CD8-positive, alpha-beta memory T cell (primary cell): Measurements from ENCODE around the gene DNAH11. TPM values are rescaled to one million over a fixed set of nuclear protein-coding genes. Genes with fewer than 3 reads are reported as not detected.

ENCODE experiments used
- CTCF ChIA-PET: fragments of 350-600 bp; sonication (Branson Sonifier 250); formaldehyde crosslinking; loops from one replicate; lab custom pipeline; 2021; ENCODE audit warnings: antibody characterized with exemption; lab: Charles Lee
- POLR2A ChIA-PET: fragments of 350-600 bp; sonication (Branson Sonifier 250); formaldehyde crosslinking; loops from one replicate; lab custom pipeline; 2021; ENCODE audit warnings: antibody characterized with exemption; lab: Charles Lee
- DNase-seq, 5 donors: peaks; one replicate each; pipeline versions ENCODE4 v3.0.0 to v3.0.0-alpha.2; 2020 to 2022; ENCODE audit warnings: mixed read lengths in 1 of 5
- H3K27ac ChIP-seq: one replicate; pipeline ENCODE4 v1.7.0; 2013; ENCODE audit warnings: low read depth, mild to moderate bottlenecking, low read length, moderate library complexity
- H3K27me3 ChIP-seq: 2 replicates; pipeline ENCODE4 v1.7.0; 2013; ENCODE audit warnings: low read length, mild to moderate bottlenecking; ENCODE audit not compliant: insufficient read depth, poor library complexity, severe bottlenecking
- H3K36me3 ChIP-seq: 2 replicates; pipeline ENCODE4 v1.7.0; 2013; ENCODE audit warnings: mild to moderate bottlenecking, low read length, moderate library complexity; ENCODE audit not compliant: insufficient read depth
- H3K4me1 ChIP-seq: 2 replicates; pipeline ENCODE4 v1.7.0; 2013; ENCODE audit warnings: mild to moderate bottlenecking, low read length, moderate library complexity; ENCODE audit not compliant: insufficient read depth
- H3K4me3 ChIP-seq: 2 replicates; pipeline ENCODE4 v1.7.0; 2013; ENCODE audit warnings: mild to moderate bottlenecking, low read length
- H3K9me3 ChIP-seq: 2 replicates; pipeline ENCODE4 v1.7.0; 2013; ENCODE audit warnings: mild to moderate bottlenecking, low read length
- H3K27ac Mint-ChIP-seq, 8 donors: one replicate each; pipeline ENCODE4 v1.8.0; 2020 to 2021; ENCODE audit warnings: mixed read lengths in 8 of 8, mild to moderate bottlenecking in 6 of 8, inconsistent platforms in 3 of 8, moderate library complexity in 3 of 8
- H3K27me3 Mint-ChIP-seq, 2 donors: one replicate each; pipeline ENCODE4 v1.8.0; 2020 to 2021; ENCODE audit warnings: mixed read lengths in 2 of 2, mild to moderate bottlenecking in 1 of 2, moderate library complexity in 1 of 2
- H3K36me3 Mint-ChIP-seq, 3 donors: one replicate each; pipeline ENCODE4 v1.8.0; 2020 to 2021; ENCODE audit warnings: mixed read lengths in 3 of 3, inconsistent platforms in 1 of 3, mild to moderate bottlenecking in 1 of 3
- H3K4me1 Mint-ChIP-seq, 3 donors: one replicate each; pipeline ENCODE4 v1.8.0; 2020 to 2021; ENCODE audit warnings: mixed read lengths in 3 of 3, inconsistent platforms in 1 of 3, mild to moderate bottlenecking in 1 of 3
- H3K4me3 Mint-ChIP-seq, 7 donors: one replicate each; pipeline ENCODE4 v1.8.0; 2020 to 2021; ENCODE audit warnings: mixed read lengths in 7 of 7, mild to moderate bottlenecking in 6 of 7, moderate library complexity in 4 of 7, inconsistent platforms in 2 of 7
- H3K9me3 Mint-ChIP-seq, 5 donors: one replicate each; pipeline ENCODE4 v1.8.0; 2020 to 2022; ENCODE audit warnings: mixed read lengths in 5 of 5, mild to moderate bottlenecking in 3 of 5, moderate library complexity in 2 of 5, inconsistent platforms in 1 of 5
- polyA plus RNA-seq: library from polyadenylated mRNA; unstranded; fragments of 300-500 nt; fragmentation: Illumina TruSeq; gene quantifications from one replicate; pipeline ENCODE4 v1.2.3, GENCODE V29; 2021
- total RNA-seq, 2 experiments: library from RNA; stranded (reverse); gene quantifications; one replicate each; pipeline ENCODE4 v1.2.3, GENCODE V29; 2021

Gene DNAH11
- total and polyA plus RNA-seq, 3 experiments from 2014 or later: 0.02 TPM; not detected in 2

- no peaks in the 10 kb centered on the region for H3K4me1 Mint-ChIP-seq
- ChIA-PET CTCF (no interaction called here), POLR2A (no interaction called here)
- H3K27ac Mint-ChIP-seq: no peak overlapping the region
- no peaks in the 10 kb centered on the region for H3K36me3 Mint-ChIP-seq
- Histone ChIP-seq H3K36me3 (no peaks in the 10 kb centered on the region), H3K27ac (no peak overlapping the region), H3K4me1 (no peaks in the 10 kb centered on the region), H3K27me3 (no peaks in the 10 kb centered on the region), H3K9me3 (no peaks in the 10 kb centered on the region), H3K4me3 (no peak overlapping the region)
- H3K27me3 Mint-ChIP-seq: peaks cover 0 to 2% of the 10 kb centered on the region in 2 donors
- H3K9me3 Mint-ChIP-seq: peaks cover 0 to 3% (median 0%) of the 10 kb centered on the region in 5 donors
- no peak for DNase-seq
- H3K4me3 Mint-ChIP-seq: no peak overlapping the region
Measured at GRCh38 chr7:21707566-21707965, 164.7 kb downstream of the DNAH11 start.

- no peak overlapping the region for H3K4me3 ChIP-seq
- ChIA-PET CTCF (no interaction called here), POLR2A (no interaction called here)
- no peak for DNase-seq
- no peaks in the 10 kb centered on the region for H3K4me1 ChIP-seq
- H3K9me3 ChIP-seq: no peaks in the 10 kb centered on the region
- no peaks in the 10 kb centered on the region for H3K27me3 ChIP-seq
- no peaks in the 10 kb centered on the region for H3K4me1 Mint-ChIP-seq
- no peak overlapping the region for H3K27ac ChIP-seq
- no peaks in the 10 kb centered on the region for H3K36me3 ChIP-seq
- H3K27ac Mint-ChIP-seq: no peak overlapping the region
- H3K36me3 Mint-ChIP-seq: no peaks in the 10 kb centered on the region
- no peaks in the 10 kb centered on the region for H3K27me3 Mint-ChIP-seq
- H3K9me3 Mint-ChIP-seq: peaks cover 0 to 3% (median 0%) of the 10 kb centered on the region in 5 donors
- no peak overlapping the region for H3K4me3 Mint-ChIP-seq
Measured at GRCh38 chr7:21708096-21708495, 165.3 kb downstream of the DNAH11 start.

GRCh38 chr7:21717323-21717722 lies 174.5 kb downstream of the DNAH11 start:
- Mint-ChIP-seq H3K27me3 (peaks cover 5 to 18% of the 10 kb centered on the region in 2 donors), H3K36me3 (no peaks in the 10 kb centered on the region), H3K9me3 (no peaks in the 10 kb centered on the region), H3K27ac (no peak overlapping the region), H3K4me3 (no peak overlapping the region), H3K4me1 (no peaks in the 10 kb centered on the region)
- H3K4me3 ChIP-seq: no peak overlapping the region
- H3K36me3 ChIP-seq: no peaks in the 10 kb centered on the region
- ChIA-PET POLR2A (no interaction called here), CTCF (no interaction called here)
- no peaks in the 10 kb centered on the region for H3K27me3 ChIP-seq
- no peaks in the 10 kb centered on the region for H3K4me1 ChIP-seq
- no peaks in the 10 kb centered on the region for H3K9me3 ChIP-seq
- H3K27ac ChIP-seq: no peak overlapping the region
- no peak for DNase-seq

- Histone ChIP-seq H3K27ac (no peak overlapping the region), H3K27me3 (no peaks in the 10 kb centered on the region), H3K36me3 (no peaks in the 10 kb centered on the region), H3K9me3 (no peaks in the 10 kb centered on the region), H3K4me3 (no peak overlapping the region), H3K4me1 (no peaks in the 10 kb centered on the region)
- ChIA-PET POLR2A (no interaction called here), CTCF (no interaction called here)
- no peak overlapping the region for H3K4me3 Mint-ChIP-seq
- no peak overlapping the region for H3K27ac Mint-ChIP-seq
- no peaks in the 10 kb centered on the region for H3K4me1 Mint-ChIP-seq
- H3K27me3 Mint-ChIP-seq: peaks cover 5 to 18% of the 10 kb centered on the region in 2 donors
- DNase-seq: no peak
- no peaks in the 10 kb centered on the region for H3K9me3 Mint-ChIP-seq
- no peaks in the 10 kb centered on the region for H3K36me3 Mint-ChIP-seq
Measured at GRCh38 chr7:21718391-21718790, 175.6 kb downstream of the DNAH11 start.

GRCh38 chr7:21719846-21720245 lies 177.0 kb downstream of the DNAH11 start:
- Mint-ChIP-seq H3K9me3 (no peaks in the 10 kb centered on the region), H3K4me3 (no peak overlapping the region), H3K27me3 (peaks cover 0 to 16% of the 10 kb centered on the region in 2 donors), H3K36me3 (no peaks in the 10 kb centered on the region), H3K4me1 (no peaks in the 10 kb centered on the region), H3K27ac (no peak overlapping the region)
- Histone ChIP-seq H3K4me3 (no peak overlapping the region), H3K9me3 (no peaks in the 10 kb centered on the region), H3K4me1 (no peaks in the 10 kb centered on the region), H3K27me3 (no peaks in the 10 kb centered on the region), H3K27ac (no peak overlapping the region), H3K36me3 (no peaks in the 10 kb centered on the region)
- CTCF ChIA-PET: no interaction called here
- DNase-seq: no peak
- POLR2A ChIA-PET: no interaction called here

GRCh38 chr7:21722371-21722770 lies 179.5 kb downstream of the DNAH11 start:
- no peaks in the 10 kb centered on the region for H3K36me3 ChIP-seq
- DNase-seq: no peak
- no peaks in the 10 kb centered on the region for H3K27me3 ChIP-seq
- no peaks in the 10 kb centered on the region for H3K4me1 Mint-ChIP-seq
- H3K9me3 ChIP-seq: no peaks in the 10 kb centered on the region
- no peak overlapping the region for H3K27ac Mint-ChIP-seq
- no peaks in the 10 kb centered on the region for H3K36me3 Mint-ChIP-seq
- H3K4me1 ChIP-seq: no peaks in the 10 kb centered on the region
- CTCF ChIA-PET: no interaction called here
- H3K4me3 ChIP-seq: no peak overlapping the region
- no peaks in the 10 kb centered on the region for H3K9me3 Mint-ChIP-seq
- peaks cover 0 to 9% of the 10 kb centered on the region in 2 donors for H3K27me3 Mint-ChIP-seq
- H3K4me3 Mint-ChIP-seq: no peak overlapping the region
- H3K27ac ChIP-seq: no peak overlapping the region
- POLR2A ChIA-PET: no interaction called here

- H3K4me3 ChIP-seq: no peak overlapping the region
- H3K4me1 ChIP-seq: no peaks in the 10 kb centered on the region
- CTCF ChIA-PET: no interaction called here
- Mint-ChIP-seq H3K4me3 (no peak overlapping the region), H3K9me3 (no peaks in the 10 kb centered on the region), H3K27me3 (peaks cover 2 to 3% of the 10 kb centered on the region in 2 donors), H3K4me1 (no peaks in the 10 kb centered on the region), H3K27ac (no peak overlapping the region), H3K36me3 (no peaks in the 10 kb centered on the region)
- H3K27ac ChIP-seq: no peak overlapping the region
- POLR2A ChIA-PET: no interaction called here
- no peaks in the 10 kb centered on the region for H3K27me3 ChIP-seq
- H3K36me3 ChIP-seq: no peaks in the 10 kb centered on the region
- no peak for DNase-seq
- no peaks in the 10 kb centered on the region for H3K9me3 ChIP-seq
Measured at GRCh38 chr7:21724562-21724961, 181.7 kb downstream of the DNAH11 start.

GRCh38 chr7:21730399-21730798 lies 187.6 kb downstream of the DNAH11 start:
- POLR2A ChIA-PET: no interaction called here
- Mint-ChIP-seq H3K9me3 (no peaks in the 10 kb centered on the region), H3K4me1 (no peaks in the 10 kb centered on the region), H3K36me3 (no peaks in the 10 kb centered on the region), H3K27ac (no peak overlapping the region), H3K27me3 (peaks cover 2 to 3% of the 10 kb centered on the region in 2 donors), H3K4me3 (no peak overlapping the region)
- no peaks in the 10 kb centered on the region for H3K27me3 ChIP-seq
- CTCF ChIA-PET: no interaction called here
- no peak for DNase-seq
- no peak overlapping the region for H3K4me3 ChIP-seq
- H3K9me3 ChIP-seq: no peaks in the 10 kb centered on the region
- H3K4me1 ChIP-seq: no peaks in the 10 kb centered on the region
- no peak overlapping the region for H3K27ac ChIP-seq
- no peaks in the 10 kb centered on the region for H3K36me3 ChIP-seq

GRCh38 chr7:21731977-21732376 lies 189.1 kb downstream of the DNAH11 start:
- H3K9me3 Mint-ChIP-seq: no peaks in the 10 kb centered on the region
- Histone ChIP-seq H3K4me3 (no peak overlapping the region), H3K4me1 (no peaks in the 10 kb centered on the region), H3K36me3 (no peaks in the 10 kb centered on the region), H3K9me3 (no peaks in the 10 kb centered on the region), H3K27ac (no peak overlapping the region), H3K27me3 (no peaks in the 10 kb centered on the region)
- CTCF ChIA-PET: no interaction called here
- H3K36me3 Mint-ChIP-seq: no peaks in the 10 kb centered on the region
- no peak overlapping the region for H3K4me3 Mint-ChIP-seq
- DNase-seq: no peak
- H3K27me3 Mint-ChIP-seq: peaks cover 2 to 3% of the 10 kb centered on the region in 2 donors
- POLR2A ChIA-PET: no interaction called here
- no peaks in the 10 kb centered on the region for H3K4me1 Mint-ChIP-seq
- no peak overlapping the region for H3K27ac Mint-ChIP-seq
